Fibroblast of pulmonary artery (primary cell): ENCODE measurements around the gene ZNF853.
"Not testable (repeated sequence)": the region's sequence is repeated elsewhere in the genome, so short reads cannot be mapped to it uniquely, and the experiment has no call there.

ENCODE experiments used
- DNase-seq: peaks from one replicate; pipeline ENCODE4 v3.0.0-alpha.2; 2010; ENCODE audit warnings: low read depth
- H3K4me3 ChIP-seq: replicated peaks from 2 replicates; pipeline ENCODE4 v1.5.1; 2011; ENCODE audit warnings: low read depth, mild to moderate bottlenecking, control low read depth, low read length, moderate library complexity
- TF ChIP-seq, protein P1 (sequence below): IDR thresholded peaks from 2 replicates; pipeline ENCODE4 v1.5.1; 2011; ENCODE audit warnings: mild to moderate bottlenecking, control low read depth, low read length, inconsistent platforms; ENCODE audit errors: missing control alignments

ZNF853 gene

DNA sequence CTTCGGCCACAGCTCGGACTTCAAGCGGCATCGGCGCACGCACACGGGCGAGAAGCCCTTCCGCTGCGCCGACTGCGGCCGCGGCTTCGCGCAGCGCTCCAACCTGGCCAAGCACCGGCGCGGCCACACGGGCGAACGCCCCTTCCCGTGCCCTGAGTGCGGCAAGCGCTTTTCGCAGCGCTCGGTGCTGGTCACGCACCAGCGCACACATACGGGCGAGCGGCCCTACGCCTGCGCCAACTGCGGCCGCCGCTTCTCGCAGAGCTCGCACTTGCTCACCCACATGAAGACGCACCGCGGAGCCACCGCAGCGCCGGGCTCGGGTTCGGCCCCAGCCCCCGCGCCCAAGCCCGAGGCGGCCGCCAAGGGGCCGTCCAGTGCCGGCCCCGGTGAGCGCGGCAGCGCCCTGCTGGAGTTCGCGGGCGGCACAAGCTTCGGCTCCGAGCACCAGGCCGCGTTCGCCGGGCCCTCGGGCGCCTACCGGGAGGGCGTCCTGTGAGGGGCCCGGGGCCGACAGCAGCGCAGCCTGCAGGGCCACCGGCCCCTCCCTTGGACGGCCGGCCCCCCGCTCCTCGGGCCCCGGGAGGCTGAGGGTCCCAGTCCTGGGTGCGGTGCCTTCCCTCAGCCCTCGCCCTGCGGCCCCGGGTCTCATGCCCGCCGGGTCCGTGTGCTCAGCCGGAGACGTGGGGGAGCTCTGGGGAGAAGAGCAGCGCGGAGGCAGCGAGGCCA lies 38.9 kb downstream of the ZNF853 start:
- no peak for DNase-seq
- H3K4me3 ChIP-seq, result no peak overlapping the region
- TF ChIP-seq, protein P1, sequence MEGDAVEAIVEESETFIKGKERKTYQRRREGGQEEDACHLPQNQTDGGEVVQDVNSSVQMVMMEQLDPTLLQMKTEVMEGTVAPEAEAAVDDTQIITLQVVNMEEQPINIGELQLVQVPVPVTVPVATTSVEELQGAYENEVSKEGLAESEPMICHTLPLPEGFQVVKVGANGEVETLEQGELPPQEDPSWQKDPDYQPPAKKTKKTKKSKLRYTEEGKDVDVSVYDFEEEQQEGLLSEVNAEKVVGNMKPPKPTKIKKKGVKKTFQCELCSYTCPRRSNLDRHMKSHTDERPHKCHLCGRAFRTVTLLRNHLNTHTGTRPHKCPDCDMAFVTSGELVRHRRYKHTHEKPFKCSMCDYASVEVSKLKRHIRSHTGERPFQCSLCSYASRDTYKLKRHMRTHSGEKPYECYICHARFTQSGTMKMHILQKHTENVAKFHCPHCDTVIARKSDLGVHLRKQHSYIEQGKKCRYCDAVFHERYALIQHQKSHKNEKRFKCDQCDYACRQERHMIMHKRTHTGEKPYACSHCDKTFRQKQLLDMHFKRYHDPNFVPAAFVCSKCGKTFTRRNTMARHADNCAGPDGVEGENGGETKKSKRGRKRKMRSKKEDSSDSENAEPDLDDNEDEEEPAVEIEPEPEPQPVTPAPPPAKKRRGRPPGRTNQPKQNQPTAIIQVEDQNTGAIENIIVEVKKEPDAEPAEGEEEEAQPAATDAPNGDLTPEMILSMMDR, result no peak

DNA sequence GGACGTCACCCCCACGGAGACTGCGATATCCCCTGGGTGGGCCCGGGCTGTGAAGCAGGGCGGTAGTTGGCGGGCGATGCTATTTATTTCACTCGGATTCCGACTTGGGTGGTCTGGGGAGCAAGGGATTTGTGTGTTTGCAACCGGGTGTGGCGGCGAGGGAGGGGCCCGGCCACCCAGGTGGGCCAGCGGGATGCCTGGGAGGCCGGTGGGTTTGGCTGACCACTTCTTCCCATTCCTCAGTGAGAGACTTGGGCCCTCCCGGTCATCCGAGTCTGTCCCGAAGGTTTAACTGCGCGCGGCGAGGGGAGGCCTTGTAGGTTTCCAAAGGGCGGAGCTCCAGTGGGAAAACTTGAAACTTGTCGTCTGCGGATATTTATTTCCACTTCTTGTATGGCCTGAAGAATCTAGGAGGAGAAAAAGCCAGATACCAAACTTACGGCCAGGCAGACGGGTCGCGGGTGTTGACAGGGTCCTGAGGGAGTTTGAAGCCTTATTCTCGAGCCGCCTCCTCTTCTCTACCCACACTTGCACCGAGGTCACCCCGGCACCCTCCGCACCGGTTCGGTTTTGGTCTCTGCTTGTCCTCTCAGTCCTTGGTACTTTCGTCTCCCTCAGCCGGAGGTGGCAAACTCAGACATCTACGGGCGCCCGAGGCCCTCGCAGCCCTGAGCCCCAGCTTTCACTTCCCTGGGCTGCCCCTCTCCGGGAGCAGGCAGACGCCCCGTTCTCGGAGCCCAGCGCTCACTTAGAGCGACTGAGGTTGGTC lies 39.6 kb downstream of the ZNF853 start:
- DNase-seq, result no peak
- H3K4me3 ChIP-seq, result no peak overlapping the region
- TF ChIP-seq, protein P1, result no peak

DNA sequence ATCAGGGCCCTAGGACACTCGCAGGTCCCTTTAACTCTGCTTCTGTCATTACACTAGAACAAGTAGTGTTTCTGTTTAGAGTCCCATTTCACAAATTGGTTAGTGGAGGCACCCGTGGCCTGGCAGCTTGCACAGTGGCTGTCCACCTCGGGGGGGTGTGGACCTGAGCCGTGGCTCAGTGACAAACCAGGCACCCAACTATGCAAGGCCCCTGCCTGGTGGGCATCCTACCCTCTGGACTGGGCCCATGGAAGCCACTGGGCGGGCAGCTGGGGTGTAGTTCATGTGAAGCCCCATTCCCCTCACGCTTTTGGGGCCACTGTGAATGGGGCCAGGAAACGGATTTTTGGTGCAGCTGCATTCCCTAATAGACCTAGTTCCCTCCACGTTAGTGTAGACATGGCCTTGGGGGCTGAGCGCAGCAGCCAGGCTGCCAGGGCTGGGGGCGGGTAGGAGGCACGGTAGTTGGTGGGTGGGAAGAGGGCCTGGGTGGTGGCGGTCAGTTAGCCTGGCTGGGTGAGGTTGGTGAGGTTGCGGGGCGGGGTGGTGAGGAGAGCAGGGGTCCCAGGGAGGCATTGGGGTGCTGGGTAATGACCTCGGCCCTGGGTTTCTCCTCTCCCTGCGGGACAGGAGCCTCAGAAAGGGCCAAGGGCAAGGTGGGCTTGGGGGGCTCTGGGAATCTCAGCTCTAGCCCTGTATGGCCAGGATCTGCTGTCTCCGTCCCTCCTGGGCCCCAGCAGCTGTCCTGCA lies 40.4 kb downstream of the ZNF853 start:
- no peak for DNase-seq
- TF ChIP-seq, protein P1, result no peak
- no peak overlapping the region for H3K4me3 ChIP-seq

DNA sequence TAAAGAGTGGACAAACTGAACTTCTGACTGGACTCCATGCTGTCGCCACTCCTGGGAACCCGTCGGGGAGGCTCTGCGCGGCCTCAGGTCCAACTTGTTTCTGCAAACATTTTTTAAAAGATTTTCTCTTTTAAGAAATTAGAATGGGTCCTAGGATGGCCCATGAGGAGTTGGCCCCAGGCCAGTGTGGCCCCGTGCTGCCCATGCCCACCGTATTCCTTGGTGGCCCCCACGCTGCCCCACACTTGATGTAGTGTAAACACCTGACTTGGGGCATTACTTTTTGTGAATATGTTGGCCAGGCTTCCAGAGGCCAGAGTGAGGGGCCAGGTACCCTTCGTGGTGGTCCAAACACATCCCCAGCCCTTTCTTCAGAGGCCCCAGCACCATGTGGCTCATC lies 41.0 kb downstream of the ZNF853 start:
- TF ChIP-seq, protein P1, result no peak
- no peak for DNase-seq
- no peak overlapping the region for H3K4me3 ChIP-seq

DNA sequence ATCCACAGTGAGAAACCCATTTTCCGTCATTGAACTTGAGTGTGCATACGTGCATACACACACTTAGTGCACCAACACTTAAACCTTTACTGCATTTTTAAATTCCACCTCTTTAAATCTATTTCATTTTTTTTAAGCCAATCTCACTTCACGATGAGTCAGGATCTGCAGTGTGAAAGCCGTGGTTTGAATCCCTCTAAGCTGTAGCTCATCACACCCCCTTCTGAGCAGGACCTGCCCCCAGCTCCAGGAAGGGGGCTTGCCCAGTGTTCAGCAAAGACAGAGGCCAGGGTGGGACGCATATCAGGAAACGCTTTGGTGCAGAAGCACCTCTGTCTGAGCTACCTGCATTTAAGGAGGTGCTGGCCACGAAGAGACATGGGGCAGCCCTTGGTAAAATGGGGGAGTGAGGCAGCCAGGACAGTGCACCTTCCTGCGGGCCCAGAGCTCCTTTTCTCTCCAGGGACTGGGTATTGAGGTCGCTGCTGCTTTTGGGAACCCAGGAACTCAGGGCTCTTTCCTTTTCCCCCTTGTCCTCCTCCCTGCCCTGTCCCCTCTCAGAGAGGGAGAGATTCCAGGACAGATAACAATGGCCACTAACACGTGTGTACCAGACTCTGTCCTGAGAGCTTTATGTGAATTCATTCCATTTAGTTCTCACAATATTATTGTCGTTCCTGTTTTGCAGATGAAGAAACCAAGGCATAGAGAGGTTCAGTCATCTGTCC lies 43.4 kb downstream of the ZNF853 start:
- TF ChIP-seq, protein P1, result no peak
- no peak overlapping the region for H3K4me3 ChIP-seq
- no peak for DNase-seq

DNA sequence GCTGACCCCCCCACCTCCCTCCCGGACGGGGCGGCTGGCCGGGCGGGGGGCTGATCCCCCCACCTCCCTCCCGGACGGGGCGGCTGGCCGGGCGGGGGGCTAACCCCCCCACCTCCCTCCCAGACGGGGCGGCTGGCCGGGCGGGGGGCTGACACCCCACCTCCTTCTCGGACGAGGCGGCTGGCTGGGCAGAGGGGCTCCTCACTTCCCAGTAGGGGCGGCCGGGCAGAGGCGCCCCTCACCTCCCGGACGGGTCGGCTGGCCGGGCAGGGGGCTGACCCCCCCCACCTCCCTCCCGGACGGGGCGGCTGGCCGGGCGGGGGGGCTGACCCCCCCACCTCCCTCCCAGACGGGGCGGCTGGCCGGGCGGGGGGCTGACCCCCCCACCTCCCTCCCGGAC lies 55.4 kb downstream of the ZNF853 start:
- DNase-seq, H3K4me3 ChIP-seq: not testable (repeated sequence)
